Heart right ventricle (tissue), 16 donors: ENCODE results near the gene C11orf42. TPM values are rescaled to one million over a fixed set of nuclear protein-coding genes. Genes with fewer than 3 reads are reported as not detected.

ENCODE experiments used
- ATAC-seq, 8 donors: fragments of 200-7000 bp; cut with Tn5 transposase; one replicate each; pipeline ENCODE4 v1.9.1; 2020; ENCODE audit warnings: mild to moderate bottlenecking in 8 of 8, moderate library complexity in 8 of 8, moderate number of reproducible peaks in 1 of 8
- DNase-seq, 2 donors: peaks; one replicate each; pipeline ENCODE4 v3.0.0-alpha.2; 2020
- H3K27ac ChIP-seq, 10 donors: fragments of 200-600 bp; sonication (generic) in 2 of 10; one replicate each; pipeline versions ENCODE4 v1.5.0 to v1.8.0; 2020 to 2022; ENCODE audit warnings: mild to moderate bottlenecking in 3 of 10
- H3K27me3 ChIP-seq, 7 donors: fragments of 200-600 bp; one replicate each; pipeline ENCODE4 v1.8.0; 2021 to 2022; ENCODE audit warnings: mild to moderate bottlenecking in 2 of 7
- H3K36me3 ChIP-seq, 9 donors: fragments of 200-600 bp; sonication (generic) in 1 of 9; one replicate each; pipeline versions ENCODE4 v1.5.0 to v1.8.0; 2020 to 2022; ENCODE audit warnings: mild to moderate bottlenecking in 2 of 9
- H3K4me1 ChIP-seq, 9 donors: fragments of 200-600 bp; sonication (generic) in 1 of 9; one replicate each; pipeline versions ENCODE4 v1.5.0 to v1.8.0; 2020 to 2022; ENCODE audit warnings: mild to moderate bottlenecking in 4 of 9
- H3K4me3 ChIP-seq, 10 donors: fragments of 200-600 bp; sonication (generic) in 2 of 10; one replicate each; pipeline versions ENCODE4 v1.5.0 to v1.8.0; 2020 to 2022; ENCODE audit warnings: mild to moderate bottlenecking in 7 of 10, moderate library complexity in 2 of 10
- H3K9me3 ChIP-seq, 11 donors: fragments of 200-600 bp in 10 of 11; sonication (generic) in 2 of 11; one replicate each; pipeline versions ENCODE4 v1.5.0 to v1.8.0; 2013 to 2022; ENCODE audit warnings: mild to moderate bottlenecking in 2 of 11, control low read depth in 1 of 11, moderate library complexity in 1 of 11
- WGBS, 2 donors: extraction: QIAGEN DNeasy Blood & Tissue Kit; methylation state at CpG; one replicate each; pipeline ENCODE4 v1.1.7; 2013; ENCODE audit warnings: inconsistent platforms in 1 of 2; 5-methylcytosine and 5-hydroxymethylcytosine counted together
- intact Hi-C, 10 donors: fragments of 100-400 bp; cut with DNase I; formaldehyde crosslinking; loops; one replicate each; pipeline versions ENCODE4 v1.11.1 to v1.14.2; 2022
- polyA plus RNA-seq, 2 donors: library from polyadenylated mRNA; stranded (reverse); fragments of 200-250 nt; gene quantifications; one replicate each; pipeline ENCODE4 v1.2.3, GENCODE V29; 2013
- total RNA-seq, 10 donors: library from RNA; stranded (reverse); fragmentation: NEBNext Ultra II Directional in 3 of 10; extraction: Animal tissue kit (Norgen Biotek cat#: 25700) in 3 of 10; gene quantifications; one replicate each; pipeline versions ENCODE4 v1.2.1 to v1.2.4, GENCODE V29; 2021 to 2023
- TF ChIP-seq, protein P1 (sequence below), 9 donors: fragments of 200-600 bp; sonication (generic) in 2 of 9; IDR thresholded peaks; one replicate each; pipeline versions ENCODE4 v1.5.0 to v1.8.0; 2021 to 2022; ENCODE audit warnings: antibody characterized with exemption in 9 of 9, mild to moderate bottlenecking in 5 of 9, moderate library complexity in 1 of 9
- donor health status: Arrhythmogenic right ventricular cardiomyopathy.
- donor health status: ischemic (EF 13 %, LVEDD 7.1; RV severe dilation, severe dysfunction).
- donor health status: healthy with polysubstance abuse.
- donor health status: DM: no; HTN: yes; CAD: no.
- donor health status: DM: no; HTN: no; CAD: no.
- donor health status: ischemic (EF 25% LVEDD 6.9; RV normal size, moderate dysfunction).
- donor health status: ischemic (EF 25% LVEDD 5.7; RV mildly dilated, moderate dysfunction).
- donor health status: healthy.
- donor health status: DM: yes; HTN: yes; CAD: no.
- donor health status: Ischemic cardiomyopathy.
- donor health status: ischemic (EF 35%, LVEDD 5.7; RV mildly dilated, moderate dysfunction).
- donor health status: nonischemic (EF 11% LVEDD 7.7; RV severe dilation, severe dysfunction).
- donor health status: DM: yes; HTN: yes; CAD: no.
- donor health status: PGD.
- donor health status: ischemic (EF 29% LVEDD 5.4; RV normal size, mild dysfunction).
- donor health status: nonischemic (EF 23%, LVEDD 6.1; RV moderate dilation, normal function).

C11orf42 gene
- total and polyA plus RNA-seq, 12 donors: not detected

DNA sequence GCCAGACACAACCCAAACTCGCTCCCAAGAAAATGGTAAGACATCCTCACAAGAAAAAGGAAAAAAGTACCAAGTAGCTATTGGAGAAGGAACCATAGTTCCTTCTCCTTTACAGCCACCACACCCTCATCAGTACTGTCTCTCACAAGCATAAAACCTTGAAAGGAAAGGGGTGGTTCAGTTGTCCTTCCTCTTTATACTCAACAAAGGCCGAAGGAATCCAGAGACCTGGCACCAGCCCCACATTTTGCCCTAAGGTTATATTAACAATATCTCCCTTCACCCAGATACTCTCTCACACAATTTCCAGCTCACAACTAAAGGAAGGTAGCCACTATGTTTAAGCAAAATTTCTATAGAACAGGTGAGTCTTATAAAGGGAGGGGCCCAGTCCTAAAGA lies 20.5 kb downstream of the C11orf42 start:
- intact Hi-C loops: loop anchor here in 1 of 10 donors (10.0 kb wide), 1 partner anchor 201 kb away; no protein-coding TSS in a partner anchor
- ATAC-seq: peak in 5 of 8 donors; percentile 35 to 79 (median 64)
- DNase-seq: peak in 1 of 2 donors; percentile 17
- no peaks in the 10 kb centered on the region for H3K27me3 ChIP-seq
- TF ChIP-seq, protein P1, sequence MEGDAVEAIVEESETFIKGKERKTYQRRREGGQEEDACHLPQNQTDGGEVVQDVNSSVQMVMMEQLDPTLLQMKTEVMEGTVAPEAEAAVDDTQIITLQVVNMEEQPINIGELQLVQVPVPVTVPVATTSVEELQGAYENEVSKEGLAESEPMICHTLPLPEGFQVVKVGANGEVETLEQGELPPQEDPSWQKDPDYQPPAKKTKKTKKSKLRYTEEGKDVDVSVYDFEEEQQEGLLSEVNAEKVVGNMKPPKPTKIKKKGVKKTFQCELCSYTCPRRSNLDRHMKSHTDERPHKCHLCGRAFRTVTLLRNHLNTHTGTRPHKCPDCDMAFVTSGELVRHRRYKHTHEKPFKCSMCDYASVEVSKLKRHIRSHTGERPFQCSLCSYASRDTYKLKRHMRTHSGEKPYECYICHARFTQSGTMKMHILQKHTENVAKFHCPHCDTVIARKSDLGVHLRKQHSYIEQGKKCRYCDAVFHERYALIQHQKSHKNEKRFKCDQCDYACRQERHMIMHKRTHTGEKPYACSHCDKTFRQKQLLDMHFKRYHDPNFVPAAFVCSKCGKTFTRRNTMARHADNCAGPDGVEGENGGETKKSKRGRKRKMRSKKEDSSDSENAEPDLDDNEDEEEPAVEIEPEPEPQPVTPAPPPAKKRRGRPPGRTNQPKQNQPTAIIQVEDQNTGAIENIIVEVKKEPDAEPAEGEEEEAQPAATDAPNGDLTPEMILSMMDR (IDR thresholded peaks at IDR 0.05): no peak
- no peaks in the 10 kb centered on the region for H3K9me3 ChIP-seq
- peaks cover 0 to 48% (median 24%) of the 10 kb centered on the region in 9 donors for H3K4me1 ChIP-seq
- peak overlapping the region in 7 of 10 donors; percentile 8 to 40 (median 33) for H3K27ac ChIP-seq
- H3K36me3 ChIP-seq: peaks cover 0 to 36% (median 26%) of the 10 kb centered on the region in 9 donors
- WGBS, 2 donors: 53 to 56% methylated on average over 2 of the region's 2 CpGs
- no peak overlapping the region for H3K4me3 ChIP-seq

DNA sequence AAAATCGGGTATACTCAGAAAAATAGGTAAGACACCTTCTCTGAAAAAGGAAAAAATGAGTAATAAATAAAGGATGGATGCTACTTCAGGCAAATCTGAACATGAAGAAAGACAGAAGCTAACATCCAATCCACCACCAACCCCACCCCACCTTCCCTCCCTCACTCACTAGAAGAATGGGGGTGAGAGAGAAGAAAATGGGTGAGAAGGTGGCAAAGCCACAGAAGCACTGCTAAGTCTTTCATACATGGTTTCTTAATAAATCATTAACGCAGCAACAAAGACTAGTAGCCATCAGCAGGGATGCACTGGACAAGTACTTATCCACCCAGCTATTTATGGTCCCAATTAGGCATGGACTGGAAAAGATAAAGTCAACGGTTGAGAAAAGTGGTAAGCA lies 23.2 kb downstream of the C11orf42 start:
- 48 to 56% methylated on average over 3 of the region's 3 CpGs for WGBS, 2 donors
- DNase-seq (no peak), ATAC-seq (no peak)
- intact Hi-C loops: loop anchor here in 1 of 10 donors (10.0 kb wide), 1 partner anchor 204 kb away; no protein-coding TSS in a partner anchor
- H3K27me3 ChIP-seq: no peaks in the 10 kb centered on the region
- H3K9me3 ChIP-seq: no peaks in the 10 kb centered on the region
- peaks cover 2 to 61% (median 34%) of the 10 kb centered on the region in 9 donors for H3K4me1 ChIP-seq
- H3K4me3 ChIP-seq: no peak overlapping the region
- H3K36me3 ChIP-seq: peaks cover 0 to 10% (median 7%) of the 10 kb centered on the region in 9 donors
- TF ChIP-seq, protein P1 (IDR thresholded peaks at IDR 0.05): no peak
- H3K27ac ChIP-seq: no peak overlapping the region

DNA sequence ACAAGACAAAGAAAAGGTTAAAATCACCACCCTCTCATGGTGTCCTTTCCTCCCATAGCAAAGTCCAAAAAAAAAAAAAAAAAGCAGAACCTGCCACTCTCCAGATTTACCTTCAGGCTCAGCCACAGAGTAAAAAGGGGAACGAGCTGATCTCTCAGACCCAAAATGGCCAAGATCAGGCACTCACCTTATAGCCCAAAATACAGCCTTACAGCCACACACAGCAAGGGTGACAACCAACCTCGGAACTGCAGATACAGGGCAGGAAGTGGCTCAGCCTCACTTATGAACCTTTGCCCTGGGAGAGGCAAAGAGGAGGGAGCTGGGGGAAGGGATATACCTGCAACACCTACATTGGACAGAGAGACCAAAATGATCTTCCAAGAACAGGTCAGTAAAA lies 24.6 kb downstream of the C11orf42 start:
- peaks cover 3 to 62% (median 32%) of the 10 kb centered on the region in 9 donors for H3K4me1 ChIP-seq
- intact Hi-C loops: loop anchor here in 2 of 10 donors (10.0 kb wide), 2 partner anchors 85 to 205 kb away; no protein-coding TSS in a partner anchor
- 53 to 66% methylated on average over 2 of the region's 2 CpGs for WGBS, 2 donors

DNA sequence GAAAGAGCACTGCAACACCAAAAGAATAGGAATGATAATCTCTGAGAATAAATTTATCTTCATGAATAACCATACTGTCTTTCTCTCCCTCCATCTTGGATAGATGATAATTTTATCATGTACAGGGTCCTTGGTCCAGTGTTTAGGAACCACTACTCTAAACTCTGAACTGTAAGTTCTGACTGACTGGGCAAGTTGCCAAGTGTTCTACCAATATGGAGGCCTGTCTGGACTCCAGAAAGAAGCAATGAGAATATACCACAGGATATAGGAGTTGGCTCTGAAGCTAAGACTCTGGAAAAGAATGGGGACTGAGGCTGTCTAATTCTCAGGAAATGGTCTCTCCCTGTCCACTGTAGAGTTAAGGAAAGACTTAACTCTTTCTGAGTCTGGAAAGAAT lies 27.5 kb downstream of the C11orf42 start:
- no peak overlapping the region for H3K4me3 ChIP-seq
- H3K27me3 ChIP-seq: no peaks in the 10 kb centered on the region
- H3K9me3 ChIP-seq: no peaks in the 10 kb centered on the region
- DNase-seq: no peak
- intact Hi-C loops: loop anchor here in 1 of 10 donors (10.0 kb wide), 1 partner anchor 82 kb away; no protein-coding TSS in a partner anchor
- H3K36me3 ChIP-seq: no peaks in the 10 kb centered on the region
- peaks cover 3 to 44% (median 21%) of the 10 kb centered on the region in 9 donors for H3K4me1 ChIP-seq
- no peak overlapping the region for H3K27ac ChIP-seq
- no peak for ATAC-seq
- TF ChIP-seq, protein P1 (IDR thresholded peaks at IDR 0.05): no peak

More for the DNA sequence above, 24.6 kb downstream of the C11orf42 start:
- DNase-seq (no peak), ATAC-seq (no peak)
- Histone ChIP-seq H3K9me3 (no peaks in the 10 kb centered on the region), H3K27ac (no peak overlapping the region), H3K36me3 (no peaks in the 10 kb centered on the region), H3K4me3 (no peak overlapping the region), H3K27me3 (no peaks in the 10 kb centered on the region)
- TF ChIP-seq, protein P1 (IDR thresholded peaks at IDR 0.05): no peak
